Measurements from ENCODE around the gene NR1I2.

The NR1I2 gene

GRCh38 chr3:119826711-119827608 lies 45.1 kb downstream of the NR1I2 start:
- Mint-ChIP-seq H3K9me3 (no peaks in the 10 kb centered on the region), H3K4me3 (no peak overlapping the region), H3K27me3 (no peaks in the 10 kb centered on the region), H3K4me1 (no peaks in the 10 kb centered on the region), H3K27ac (no peak overlapping the region)
- ATAC-seq (no peak), DNase-seq (no peak)

GRCh38 chr3:119829420-119829819 lies 47.5 kb downstream of the NR1I2 start:
- DNase-seq (no peak), ATAC-seq (no peak)
- no peak overlapping the region for H3K4me3 Mint-ChIP-seq
- H3K27me3 Mint-ChIP-seq, result no peaks in the 10 kb centered on the region
- H3K4me1 Mint-ChIP-seq, result no peaks in the 10 kb centered on the region
- H3K9me3 Mint-ChIP-seq, result no peaks in the 10 kb centered on the region
- no peak overlapping the region for H3K27ac Mint-ChIP-seq

GRCh38 chr3:119831022-119831421 lies 49.1 kb downstream of the NR1I2 start:
- DNase-seq (no peak), ATAC-seq (no peak)
- no peaks in the 10 kb centered on the region for H3K27me3 Mint-ChIP-seq
- H3K4me3 Mint-ChIP-seq, result no peak overlapping the region
- H3K27ac Mint-ChIP-seq, result no peak overlapping the region
- peaks cover 7% of the 10 kb centered on the region for H3K4me1 Mint-ChIP-seq
- no peaks in the 10 kb centered on the region for H3K9me3 Mint-ChIP-seq

GRCh38 chr3:119831941-119832371 lies 50.1 kb downstream of the NR1I2 start:
- no peak for ATAC-seq
- DNase-seq, result no peak
- Mint-ChIP-seq H3K9me3 (no peaks in the 10 kb centered on the region), H3K4me3 (no peak overlapping the region), H3K27ac (no peak overlapping the region), H3K27me3 (no peaks in the 10 kb centered on the region), H3K4me1 (peaks cover 7% of the 10 kb centered on the region)

GRCh38 chr3:119834754-119835370 lies 53.0 kb downstream of the NR1I2 start:
- DNase-seq, result no peak
- ATAC-seq, result no peak
- H3K4me1 Mint-ChIP-seq, result peaks cover 7% of the 10 kb centered on the region
- H3K9me3 Mint-ChIP-seq, result no peaks in the 10 kb centered on the region
- no peak overlapping the region for H3K27ac Mint-ChIP-seq
- no peaks in the 10 kb centered on the region for H3K27me3 Mint-ChIP-seq
- no peak overlapping the region for H3K4me3 Mint-ChIP-seq

- ATAC-seq, result no peak
- no peak for DNase-seq
- Mint-ChIP-seq H3K27me3 (no peaks in the 10 kb centered on the region), H3K27ac (no peak overlapping the region), H3K4me1 (peaks cover 7% of the 10 kb centered on the region), H3K4me3 (no peak overlapping the region), H3K9me3 (no peaks in the 10 kb centered on the region)
Measured at GRCh38 chr3:119835556-119835955, 53.7 kb downstream of the NR1I2 start.

- ATAC-seq (no peak), DNase-seq (no peak)
- Mint-ChIP-seq H3K4me3 (no peak overlapping the region), H3K27ac (peak overlapping the region in 1 of 2 donors; percentile 2), H3K9me3 (peaks cover 0 to 29% of the 10 kb centered on the region in 2 donors), H3K4me1 (peaks cover 6% of the 10 kb centered on the region), H3K27me3 (no peaks in the 10 kb centered on the region)
Measured at GRCh38 chr3:119841808-119842471, 60.0 kb downstream of the NR1I2 start.

GRCh38 chr3:119849126-119849525 lies 67.2 kb downstream of the NR1I2 start:
- no peak for ATAC-seq
- DNase-seq, result no peak
- Mint-ChIP-seq H3K4me3 (no peak overlapping the region), H3K9me3 (peaks cover 6 to 28% of the 10 kb centered on the region in 2 donors), H3K4me1 (peaks cover 6% of the 10 kb centered on the region), H3K27me3 (no peaks in the 10 kb centered on the region), H3K27ac (no peak overlapping the region)

GRCh38 chr3:119856695-119857094 lies 74.8 kb downstream of the NR1I2 start:
- peaks cover 9% of the 10 kb centered on the region for H3K4me1 Mint-ChIP-seq

GRCh38 chr3:119858957-119859356 lies 77.1 kb downstream of the NR1I2 start:
- Mint-ChIP-seq H3K4me3 (no peak overlapping the region), H3K9me3 (peaks cover 14 to 18% of the 10 kb centered on the region in 2 donors), H3K27me3 (no peaks in the 10 kb centered on the region), H3K4me1 (peaks cover 12% of the 10 kb centered on the region), H3K27ac (no peak overlapping the region)
- ATAC-seq (no peak), DNase-seq (no peak)

More at GRCh38 chr3:119856695-119857094, 74.8 kb downstream of the NR1I2 start:
- DNase-seq (no peak), ATAC-seq (no peak)
- H3K4me3 Mint-ChIP-seq, result no peak overlapping the region
- no peak overlapping the region for H3K27ac Mint-ChIP-seq
- peaks cover 20 to 24% of the 10 kb centered on the region in 2 donors for H3K9me3 Mint-ChIP-seq
- H3K27me3 Mint-ChIP-seq, result no peaks in the 10 kb centered on the region

GRCh38 chr3:119859728-119860127 lies 77.8 kb downstream of the NR1I2 start:
- H3K4me1 Mint-ChIP-seq, result peaks cover 12% of the 10 kb centered on the region
- no peaks in the 10 kb centered on the region for H3K27me3 Mint-ChIP-seq
- ATAC-seq (no peak), DNase-seq (no peak)
- no peak overlapping the region for H3K27ac Mint-ChIP-seq
- no peak overlapping the region for H3K4me3 Mint-ChIP-seq
- peaks cover 11 to 16% of the 10 kb centered on the region in 2 donors for H3K9me3 Mint-ChIP-seq

GRCh38 chr3:119861681-119862080 lies 79.8 kb downstream of the NR1I2 start:
- Mint-ChIP-seq H3K4me3 (no peak overlapping the region), H3K27me3 (no peaks in the 10 kb centered on the region), H3K27ac (no peak overlapping the region), H3K4me1 (peaks cover 12% of the 10 kb centered on the region), H3K9me3 (peaks cover 7 to 13% of the 10 kb centered on the region in 2 donors)
- no peak for ATAC-seq
- no peak for DNase-seq

GRCh38 chr3:119862616-119863015 lies 80.7 kb downstream of the NR1I2 start:
- ATAC-seq, result no peak
- H3K9me3 Mint-ChIP-seq, result peaks cover 7 to 8% of the 10 kb centered on the region in 2 donors
- no peak overlapping the region for H3K4me3 Mint-ChIP-seq
- H3K4me1 Mint-ChIP-seq, result peaks cover 8% of the 10 kb centered on the region
- H3K27me3 Mint-ChIP-seq, result no peaks in the 10 kb centered on the region
- DNase-seq, result no peak
- H3K27ac Mint-ChIP-seq, result no peak overlapping the region

- no peaks in the 10 kb centered on the region for H3K27me3 Mint-ChIP-seq
- H3K9me3 Mint-ChIP-seq, result no peaks in the 10 kb centered on the region
- no peak overlapping the region for H3K4me3 Mint-ChIP-seq
- no peak for DNase-seq
- no peak for ATAC-seq
- no peak overlapping the region for H3K27ac Mint-ChIP-seq
- peaks cover 7% of the 10 kb centered on the region for H3K4me1 Mint-ChIP-seq
Measured at GRCh38 chr3:119864476-119864875, 82.6 kb downstream of the NR1I2 start.

All from stimulated activated naive CD8-positive, alpha-beta T cell treated with anti-CD3 and anti-CD28 coated beads, Interleukin-15, amount 100 ng/mL, for 72 hours (primary cell).